Esophagus squamous epithelium (tissue), 5 donors: Measurements from ENCODE around the gene ARHGAP26. TPM values are rescaled to one million over a fixed set of nuclear protein-coding genes. Genes with fewer than 3 reads are reported as not detected.

Source experiments
- DNase-seq: peaks from one replicate; lab custom pipeline; 2025; lab: John Stamatoyannopoulos, UW
- H3K27ac ChIP-seq, 4 donors: fragments of 200-600 bp; sonication (generic); one replicate each; pipeline ENCODE4 v1.5.1; 2016 to 2019; ENCODE audit warnings: mild to moderate bottlenecking in 1 of 4
- H3K27me3 ChIP-seq, 4 donors: fragments of 200-600 bp; sonication (generic); 1 replicate in 3 of 4; 2 replicates in 1 of 4; pipeline versions ENCODE4 v1.5.1 to v1.6.0; 2017 to 2021; ENCODE audit warnings: antibody characterized with exemption in 1 of 4
- H3K36me3 ChIP-seq, 3 donors: fragments of 200-600 bp; sonication (generic); one replicate each; pipeline ENCODE4 v1.5.1; 2016 to 2019
- H3K4me1 ChIP-seq, 3 donors: fragments of 200-600 bp; sonication (generic); one replicate each; pipeline ENCODE4 v1.5.1; 2017 to 2019
- H3K4me3 ChIP-seq, 4 donors: fragments of 200-600 bp; sonication (generic); 1 replicate in 3 of 4; 2 replicates in 1 of 4; pipeline ENCODE4 v1.5.1; 2016 to 2019; ENCODE audit warnings: mild to moderate bottlenecking in 2 of 4, moderate library complexity in 1 of 4
- H3K9me3 ChIP-seq, 3 donors: fragments of 200-600 bp; sonication (generic); one replicate each; pipeline ENCODE4 v1.5.1; 2016 to 2019
- CTCF ChIP-seq, 6 experiments: fragments of 450-650 bp in 4 of 6; fragments of 200-600 bp in 2 of 6; sonication (generic) in 2 of 6; IDR thresholded peaks; one replicate each; pipeline ENCODE4 v1.5.1; 2016 to 2019; ENCODE audit warnings: antibody characterized with exemption in 6 of 6, mild to moderate bottlenecking in 4 of 6, moderate library complexity in 4 of 6
- POLR2A ChIP-seq, 4 donors: fragments of 450-650 bp; IDR thresholded peaks; one replicate each; pipeline ENCODE4 v1.6.1; 2017; ENCODE audit warnings: antibody characterized with exemption in 4 of 4, mild to moderate bottlenecking in 4 of 4, moderate library complexity in 3 of 4
- WGBS, 2 donors: methylation state at CpG; one replicate each; pipeline ENCODE4 v1.1.5; 2018; 5-methylcytosine and 5-hydroxymethylcytosine counted together
- intact Hi-C: fragments of 100-400 bp; cut with DNase I; formaldehyde crosslinking; loops from one replicate; pipeline ENCODE4 v1.15.0; 2022
- total RNA-seq, 4 donors: library from RNA; depleted of rRNA; stranded (reverse); fragments of >200 nt; gene quantifications; one replicate each; pipeline ENCODE4 v1.1.0, GENCODE V29; 2016
- donor health status: DM: yes; HTN: yes; CAD: no.

Gene ARHGAP26
- total RNA-seq, 4 donors from 2014 or later: 4.4 to 18.7 (median 15.4) TPM

GRCh38 chr5:143002459-143003327 is 232.5 kb downstream of the ARHGAP26 start:
- Histone ChIP-seq H3K4me1 (peaks cover 6 to 41% (median 10%) of the 10 kb centered on the region in 3 donors), H3K27ac (peak overlapping the region in 3 of 4 donors; percentile 52 to 75 (median 67)), H3K4me3 (no peak overlapping the region), H3K9me3 (no peaks in the 10 kb centered on the region), H3K36me3 (no peaks in the 10 kb centered on the region), H3K27me3 (no peaks in the 10 kb centered on the region)
- intact Hi-C loops: no loop called here
- DNase-seq: peak; percentile 19
- WGBS, 2 donors: 29 to 40% methylated on average over 7 of the region's 7 CpGs
- TF ChIP-seq CTCF (IDR thresholded peaks at IDR 0.05) (peak; percentile 42 to 77 (median 58)), POLR2A (IDR thresholded peaks at IDR 0.05) (no peak)

DNA sequence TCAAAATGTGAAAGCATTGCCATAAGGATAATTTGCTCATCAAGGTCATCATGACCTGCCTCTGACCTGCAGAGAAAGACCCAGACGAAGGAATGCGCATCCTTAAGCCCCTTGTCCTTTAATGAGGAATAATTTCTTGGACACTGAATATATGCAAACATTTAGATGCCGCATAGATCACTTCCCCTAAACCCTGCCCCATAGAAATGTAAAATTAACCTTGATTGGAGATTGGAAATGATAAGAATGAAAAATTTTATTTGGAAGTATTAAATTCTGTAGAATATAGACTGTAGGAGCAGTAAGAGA is 233.1 kb downstream of the ARHGAP26 start:
- TF ChIP-seq POLR2A (IDR thresholded peaks at IDR 0.05) (no peak), CTCF (IDR thresholded peaks at IDR 0.05) (no peak)
- no peak overlapping the region for H3K4me3 ChIP-seq
- 77 to 87% methylated on average over 3 of the region's 3 CpGs for WGBS, 2 donors
- H3K9me3 ChIP-seq: no peaks in the 10 kb centered on the region
- intact Hi-C loops: no loop called here
- no peaks in the 10 kb centered on the region for H3K36me3 ChIP-seq
- DNase-seq: no peak
- H3K27ac ChIP-seq: peak overlapping the region in 3 of 4 donors; percentile 52 to 74 (median 67)
- H3K27me3 ChIP-seq: no peaks in the 10 kb centered on the region
- H3K4me1 ChIP-seq: peaks cover 6 to 44% (median 10%) of the 10 kb centered on the region in 3 donors

DNA sequence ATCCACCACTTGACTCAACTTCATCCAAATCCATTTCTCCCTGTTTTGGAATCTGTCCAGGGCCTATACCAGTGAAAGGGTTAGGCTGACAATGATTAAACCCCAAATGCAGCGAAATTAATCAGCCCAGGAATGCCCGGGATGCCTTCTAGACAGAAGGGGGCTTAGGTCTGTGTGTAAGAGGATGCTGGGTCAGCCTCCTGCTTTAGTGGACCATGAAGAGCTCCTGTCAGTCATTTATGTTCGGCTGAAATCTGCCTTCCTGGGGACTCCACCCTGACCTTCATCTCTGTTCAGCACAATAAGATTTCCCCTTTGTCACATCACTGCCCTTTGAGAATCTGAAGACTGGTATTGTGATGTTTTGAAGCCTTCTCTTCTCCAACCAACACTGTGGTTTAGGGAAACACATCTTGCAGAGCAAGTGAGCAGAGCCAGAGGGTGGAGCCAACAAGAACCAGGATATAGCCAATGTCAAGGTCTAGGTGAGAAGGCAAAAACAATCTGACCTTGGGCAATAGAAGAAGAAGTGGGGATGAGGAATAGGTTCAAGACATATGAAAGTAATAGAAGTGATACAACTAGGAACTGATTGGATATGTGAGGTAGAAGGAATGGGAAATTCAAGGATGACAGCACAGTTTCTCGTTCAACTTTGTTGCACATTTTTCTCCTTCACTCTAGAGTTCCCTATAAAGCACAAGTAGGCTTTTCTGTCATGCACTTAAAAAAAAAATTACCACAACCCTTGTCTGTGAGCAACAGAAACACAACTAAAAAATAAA is 234.4 kb downstream of the ARHGAP26 start:
- Histone ChIP-seq H3K4me1 (peaks cover 6 to 49% (median 10%) of the 10 kb centered on the region in 3 donors), H3K27me3 (no peaks in the 10 kb centered on the region), H3K36me3 (no peaks in the 10 kb centered on the region), H3K9me3 (no peaks in the 10 kb centered on the region), H3K4me3 (no peak overlapping the region), H3K27ac (no peak overlapping the region)
- intact Hi-C loops: no loop called here
- TF ChIP-seq CTCF (IDR thresholded peaks at IDR 0.05): no peak
- TF ChIP-seq POLR2A (IDR thresholded peaks at IDR 0.05): no peak
- DNase-seq: no peak
- 58 to 65% methylated on average over 4 of the region's 4 CpGs for WGBS, 2 donors

GRCh38 chr5:143006501-143006900 is 236.3 kb downstream of the ARHGAP26 start:
- Histone ChIP-seq H3K27ac (peak overlapping the region in 3 of 4 donors; percentile 25 to 71 (median 58)), H3K36me3 (no peaks in the 10 kb centered on the region), H3K4me3 (no peak overlapping the region), H3K27me3 (no peaks in the 10 kb centered on the region), H3K9me3 (no peaks in the 10 kb centered on the region), H3K4me1 (peaks cover 6 to 53% (median 14%) of the 10 kb centered on the region in 3 donors)
- intact Hi-C loops: no loop called here
- no peak for DNase-seq
- no peak for TF ChIP-seq CTCF (IDR thresholded peaks at IDR 0.05)
- TF ChIP-seq POLR2A (IDR thresholded peaks at IDR 0.05): no peak

DNA sequence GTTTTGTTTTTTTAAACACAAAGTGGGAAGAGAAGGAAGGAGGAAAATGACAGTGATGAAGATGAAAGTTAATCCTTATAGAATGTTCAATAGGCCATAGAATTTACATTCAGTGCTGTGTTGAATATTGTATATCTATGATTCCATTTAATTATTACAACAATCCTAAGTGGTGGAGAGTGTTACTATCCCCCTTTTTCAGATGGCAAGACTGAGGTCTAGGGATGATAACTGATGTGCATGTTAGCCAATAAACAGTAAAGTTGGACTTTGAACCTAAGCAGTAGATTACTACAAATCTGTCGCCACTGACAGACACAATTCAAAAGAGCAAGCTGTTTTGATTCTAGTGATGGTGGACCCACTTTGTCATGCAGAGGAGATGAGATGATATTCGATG is 237.9 kb downstream of the ARHGAP26 start:
- no peak overlapping the region for H3K4me3 ChIP-seq
- no peak for DNase-seq
- TF ChIP-seq POLR2A (IDR thresholded peaks at IDR 0.05) (no peak), CTCF (IDR thresholded peaks at IDR 0.05) (no peak)
- intact Hi-C loops: no loop called here
- H3K27ac ChIP-seq: peak overlapping the region in 1 of 4 donors; percentile 29
- 85 to 100% methylated on average over 2 of the region's 2 CpGs for WGBS, 2 donors
- H3K27me3 ChIP-seq: no peaks in the 10 kb centered on the region
- no peaks in the 10 kb centered on the region for H3K9me3 ChIP-seq
- H3K36me3 ChIP-seq: no peaks in the 10 kb centered on the region
- H3K4me1 ChIP-seq: peaks cover 0 to 37% (median 4%) of the 10 kb centered on the region in 3 donors
